ENCODE measurements around the gene MLKL. TPM values are rescaled to one million over a fixed set of nuclear protein-coding genes. Genes with fewer than 3 reads are reported as not detected.

Gene MLKL
- total and polyA plus RNA-seq, 2 of the 13 experiments (the other 11 are each of a cell fraction or from before 2014, with no cell fraction given), result 6.4 to 10.7 TPM

- TF ChIP-seq KIAA2018 (CRISPR knock-in tag; IDR thresholded peaks at IDR 0.05; ENCODE audit: borderline replicate concordance), result 0 out of 2 replicates have a peak, but pooled peaks have one; percentile 37
- TF ChIP-seq ZNF232 (CRISPR knock-in tag; IDR thresholded peaks at IDR 0.05; ENCODE audit: borderline replicate concordance), result peak; percentile 85; the same call in 1 of the 2 replicates
- TF ChIP-seq ZNF703 (CRISPR knock-in tag; IDR thresholded peaks at IDR 0.05; ENCODE audit: borderline replicate concordance), result 0 out of 2 replicates have a peak, but pooled peaks have one; percentile 69
- peak; percentile 55; the same call in 1 of the 2 replicates for TF ChIP-seq ZNF20 (CRISPR knock-in tag; IDR thresholded peaks at IDR 0.05)
- peak; percentile 58 for TF ChIP-seq ZNF501 (CRISPR knock-in tag; IDR thresholded peaks at IDR 0.05)
- TF ChIP-seq ATF1 (CRISPR knock-in tag; IDR thresholded peaks at IDR 0.05), result peak; percentile 90
- TF ChIP-seq IRF9 (CRISPR knock-in tag; IDR thresholded peaks at IDR 0.05; ENCODE audit: borderline replicate concordance), result peak; percentile 73; the same call in 1 of the 2 replicates
- peak; percentile 42; the same call in 1 of the 2 replicates for TF ChIP-seq FOXP4 (CRISPR knock-in tag; IDR thresholded peaks at IDR 0.05)
- TF ChIP-seq U2AF1 (optimal IDR thresholded peaks at IDR 0.05; ENCODE audit: low read depth, low read length), result no peak
- TF ChIP-seq NFYC (CRISPR knock-in tag; IDR thresholded peaks at IDR 0.05), result peak; percentile 99
Observed at GRCh38 chr16:74666425-74667254, 34.0 kb downstream of the MLKL start, which contains the start of gene RFWD3 (continued).

All from HepG2 (cell line).